Fibroblast of skin of scalp (primary cell): ENCODE measurements around the gene CDK11B.
"Not testable (repeated sequence)": the region's sequence is repeated elsewhere in the genome, so short reads cannot be mapped to it uniquely, and the experiment has no call there.

ENCODE experiments used
- DNase-seq: peaks from one replicate; pipeline ENCODE4 v3.0.0-alpha.2; 2013

The CDK11B gene

DNA sequence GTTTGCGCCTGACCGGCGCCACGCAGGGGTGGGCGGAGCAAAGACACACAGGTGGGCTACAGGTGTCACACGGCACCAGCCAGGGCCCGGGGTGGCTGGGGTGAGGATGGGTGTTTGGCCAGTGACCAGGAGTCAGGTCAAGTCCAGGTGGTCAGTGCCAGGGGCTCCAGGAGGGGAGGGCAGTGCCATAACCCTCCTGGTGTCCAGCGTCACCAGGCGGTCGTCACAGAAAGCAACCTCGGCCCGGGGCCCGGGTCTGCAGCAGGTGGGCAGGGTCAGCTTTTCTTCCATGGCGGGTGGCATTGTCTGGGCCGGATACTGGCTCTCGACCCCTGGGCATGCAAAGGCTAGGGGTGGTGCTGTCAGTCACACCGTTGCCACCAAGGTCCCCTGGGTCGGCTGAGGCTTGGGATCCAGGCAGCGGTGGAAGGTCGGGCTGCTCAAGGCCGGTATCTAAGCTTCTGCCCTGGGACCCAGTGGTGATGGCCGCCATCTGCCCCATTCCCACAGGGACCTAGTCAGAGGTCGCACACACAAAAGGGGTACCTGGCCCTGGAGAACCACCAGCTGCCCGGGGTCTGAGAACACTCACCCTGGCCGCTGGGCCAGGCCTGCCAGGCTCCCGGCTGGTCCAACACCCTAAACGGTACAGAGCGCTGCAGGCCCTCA is 60.6 kb downstream of the CDK11B start:
- DNase-seq: no peak

DNA sequence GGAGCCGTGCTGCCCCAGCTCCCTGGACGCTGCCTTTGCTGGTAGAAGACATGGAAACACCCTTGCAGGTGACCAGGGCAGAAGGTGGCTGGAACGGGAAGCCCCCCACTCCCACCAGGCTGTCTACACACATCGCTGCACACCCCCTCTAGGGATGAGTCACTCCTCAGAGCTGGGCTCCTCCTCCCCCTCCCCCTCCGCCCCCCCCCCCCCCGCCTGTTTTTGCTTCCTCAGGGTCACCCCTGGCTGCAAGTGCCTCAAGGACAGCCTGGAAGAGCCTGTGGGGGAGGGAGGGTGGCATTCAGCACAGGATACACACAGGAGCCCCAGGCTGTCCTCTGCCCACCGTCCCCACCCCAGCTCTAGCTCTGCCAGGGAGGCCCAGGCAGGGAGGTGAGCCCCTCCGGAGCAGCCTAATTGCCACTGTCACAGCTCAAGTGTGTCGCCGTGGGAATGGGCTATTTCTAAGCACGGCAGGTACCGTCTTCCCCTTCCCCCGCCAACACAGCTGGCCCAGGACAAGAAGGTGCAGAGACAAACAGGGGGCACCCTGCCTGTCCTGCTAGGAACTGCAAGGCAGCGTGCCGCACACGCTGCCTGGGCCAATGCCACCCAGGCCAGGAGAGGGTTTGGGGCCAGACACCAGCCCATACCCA is 61.4 kb downstream of the CDK11B start:
- no peak for DNase-seq

DNA sequence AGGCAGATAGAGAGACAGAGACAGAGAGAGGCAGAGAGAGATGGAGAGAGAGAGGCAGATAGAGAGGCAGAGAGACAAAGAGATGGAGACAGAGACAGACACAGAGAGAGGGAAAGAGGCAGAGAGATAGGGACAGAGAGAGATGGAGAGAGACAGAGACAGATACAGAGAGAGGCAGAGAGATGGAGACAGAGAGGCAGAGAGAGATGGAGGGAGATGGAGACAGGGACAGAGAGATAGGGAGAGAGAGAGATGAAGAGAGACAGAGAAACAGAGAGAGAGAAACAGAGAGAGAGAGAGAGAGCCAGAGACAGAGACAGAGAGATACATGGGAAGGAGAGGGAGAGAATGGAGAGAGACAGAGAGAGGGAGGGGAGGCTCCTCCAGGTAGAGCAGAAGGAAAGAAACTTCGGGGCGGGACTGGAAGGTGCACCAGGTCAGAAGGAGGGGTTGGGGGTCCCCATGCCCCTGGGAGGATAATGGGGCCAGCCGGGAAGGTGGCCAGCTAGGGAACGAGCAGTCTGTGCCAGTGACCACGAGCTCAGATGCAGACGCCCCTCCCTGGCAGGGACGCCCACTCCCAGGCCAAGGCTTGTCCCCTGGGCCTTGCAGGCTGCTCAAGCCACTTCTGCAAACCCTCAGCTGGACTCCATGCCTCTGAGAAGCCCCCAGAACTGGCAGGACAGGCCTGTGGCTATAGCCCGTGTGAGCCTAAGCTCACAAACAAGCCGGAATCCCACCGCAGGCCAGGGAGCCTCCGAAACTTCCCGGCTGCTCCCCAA is 62.1 kb downstream of the CDK11B start:
- no peak for DNase-seq

DNA sequence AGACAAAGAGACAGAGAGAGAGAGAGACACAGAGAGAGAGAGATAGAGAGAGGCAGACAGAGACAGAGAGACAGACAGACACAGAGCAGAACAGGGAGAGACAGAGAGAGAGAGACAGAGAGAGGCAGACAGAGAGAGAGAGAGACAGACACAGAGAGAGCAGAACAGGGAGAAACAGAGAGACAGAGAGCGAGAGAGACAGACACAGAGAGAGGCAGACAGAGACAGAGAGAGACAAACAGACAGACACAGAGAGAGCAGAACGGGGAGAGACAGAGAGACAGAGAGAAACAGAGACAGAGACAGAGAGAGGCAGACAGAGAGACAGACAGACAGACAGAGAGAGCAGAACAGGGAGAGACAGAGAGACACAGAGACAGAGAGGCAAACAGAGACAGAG is 63.5 kb downstream of the CDK11B start:
- not testable (repeated sequence) for DNase-seq

DNA sequence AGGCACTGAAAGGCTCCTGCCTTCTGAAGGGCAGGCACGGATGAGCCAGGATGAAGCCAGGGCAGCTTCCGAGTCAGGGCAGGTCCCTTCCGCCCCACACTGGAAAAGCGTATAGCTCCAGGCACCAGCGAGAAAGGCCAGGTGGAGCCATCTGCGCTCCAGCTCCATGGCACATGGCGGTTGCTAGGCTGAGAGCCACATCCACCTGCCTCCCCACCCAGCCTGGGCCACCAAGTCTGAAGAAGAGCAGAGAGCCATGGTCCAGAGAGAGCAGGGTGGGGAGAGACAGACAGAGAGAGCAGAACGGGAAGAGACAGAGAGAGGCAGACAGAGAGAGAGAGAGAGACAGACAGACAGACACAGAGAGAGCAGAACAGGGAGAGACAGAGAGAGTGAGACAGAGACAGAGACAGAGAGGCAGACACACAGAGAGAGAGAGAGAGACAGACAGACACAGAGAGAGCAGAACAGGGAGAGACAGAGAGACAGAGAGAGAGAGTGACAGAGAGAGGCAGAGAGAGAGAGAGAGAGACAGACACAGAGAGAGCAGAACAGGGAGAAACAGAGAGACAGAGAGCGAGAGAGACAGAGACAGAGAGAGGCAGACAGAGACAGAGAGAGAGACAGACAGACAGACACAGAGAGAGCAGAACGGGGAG is 64.1 kb downstream of the CDK11B start:
- no peak for DNase-seq

DNA sequence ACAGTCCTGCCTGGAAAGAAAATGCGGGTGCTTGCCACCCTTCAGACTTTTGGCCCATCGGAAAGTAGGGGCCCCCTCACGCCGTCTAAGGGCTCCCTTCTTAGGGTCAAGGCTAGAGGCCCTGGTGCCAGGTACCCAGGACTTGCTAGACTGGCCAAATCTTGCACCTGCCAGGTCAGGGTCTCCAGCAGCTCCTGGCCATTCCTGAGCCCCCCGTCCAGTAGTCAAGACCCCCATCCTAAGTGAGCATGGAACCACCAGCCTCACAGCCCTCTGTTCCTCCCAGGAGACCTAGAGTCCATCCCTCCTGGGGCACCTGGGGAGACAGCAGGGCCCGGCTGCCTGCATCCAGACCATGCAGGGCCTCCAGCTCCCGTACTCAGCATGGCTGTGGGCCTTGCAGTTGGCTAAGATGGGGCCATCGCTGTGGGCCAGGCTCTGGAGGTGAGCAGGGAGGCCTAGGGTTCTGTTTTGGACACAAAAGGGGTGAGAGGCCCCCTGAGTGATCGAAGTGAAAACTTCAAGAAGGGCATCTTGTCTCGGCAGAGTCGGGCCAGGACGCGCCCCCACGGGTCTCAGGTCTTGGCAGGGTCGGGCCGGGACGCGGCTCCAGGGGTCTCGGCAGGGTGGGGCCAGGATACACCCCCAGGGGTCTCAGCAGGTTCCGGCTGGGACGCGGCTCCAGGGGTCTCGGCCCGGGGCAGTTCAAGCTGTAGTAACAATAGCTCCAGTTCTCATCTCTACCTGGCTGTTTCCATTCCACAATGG is 64.8 kb downstream of the CDK11B start:
- DNase-seq: no peak

DNA sequence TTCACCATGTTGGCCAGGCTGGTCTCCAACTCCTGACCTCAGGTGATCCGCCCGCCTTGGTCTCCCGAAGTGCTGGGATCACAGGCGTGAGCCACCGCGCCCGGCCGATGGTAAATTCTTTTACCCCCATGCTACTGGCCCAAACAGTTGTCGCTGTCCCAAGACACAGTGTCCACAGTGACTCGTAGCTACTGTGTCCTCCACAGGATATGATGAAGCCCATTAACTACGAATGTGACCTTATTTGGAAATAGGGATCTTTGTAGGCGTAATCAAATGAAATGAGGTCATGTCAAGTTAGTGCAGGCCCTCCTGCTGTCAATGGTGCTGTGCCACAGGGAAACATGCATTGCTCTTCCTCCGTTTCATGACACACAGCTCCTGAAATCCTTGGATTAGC is 67.4 kb downstream of the CDK11B start:
- DNase-seq: peak; percentile 57
